Right lobe of liver (tissue), 6 donors: ENCODE measurements around the gene ASB7. TPM values are rescaled to one million over a fixed set of nuclear protein-coding genes. Genes with fewer than 3 reads are reported as not detected.

Experiments
- ATAC-seq, 4 donors: fragments of 200-7000 bp; cut with Tn5 transposase; one replicate each; pipeline ENCODE4 v1.9.1; 2020; ENCODE audit warnings: mild to moderate bottlenecking in 4 of 4, moderate library complexity in 4 of 4
- DNase-seq, 3 donors: peaks; one replicate each; pipeline ENCODE4 v3.0.0-alpha.2; 2020
- H3K27ac ChIP-seq, 3 donors: fragments of 200-600 bp; one replicate each; pipeline ENCODE4 v1.8.0; 2022
- H3K27me3 ChIP-seq, 2 donors: fragments of 200-600 bp; one replicate each; pipeline ENCODE4 v1.8.0; 2022
- H3K36me3 ChIP-seq, 4 donors: fragments of 200-600 bp; sonication (generic) in 1 of 4; one replicate each; pipeline versions ENCODE4 v1.5.1 to v1.8.0; 2017 to 2022; ENCODE audit warnings: control low read depth in 1 of 4
- H3K4me1 ChIP-seq, 4 donors: fragments of 200-600 bp; sonication (generic) in 1 of 4; one replicate each; pipeline versions ENCODE4 v1.5.1 to v1.8.0; 2017 to 2022; ENCODE audit warnings: control low read depth in 1 of 4
- H3K4me3 ChIP-seq, 3 donors: fragments of 200-600 bp; one replicate each; pipeline ENCODE4 v1.8.0; 2022
- H3K9me3 ChIP-seq, 4 donors: fragments of 200-600 bp; sonication (generic) in 1 of 4; one replicate each; pipeline versions ENCODE4 v1.5.1 to v1.8.0; 2017 to 2022; ENCODE audit warnings: control low read depth in 1 of 4
- POLR2A ChIP-seq: fragments of 450-650 bp; IDR thresholded peaks from one replicate; pipeline ENCODE4 v1.6.1; 2017; ENCODE audit warnings: antibody characterized with exemption, mild to moderate bottlenecking
- WGBS: methylation state at CpG from one replicate; pipeline ENCODE4 v1.1.6; 2018; ENCODE audit warnings: low coverage, low lambda C conversion rate; ENCODE audit not compliant: insufficient coverage; ENCODE audit errors: missing lambda C conversion rate; 5-methylcytosine and 5-hydroxymethylcytosine counted together
- intact Hi-C, 2 donors: fragments of 100-400 bp; cut with DNase I; formaldehyde crosslinking; loops; one replicate each; pipeline versions ENCODE4 v1.11.2 to v1.14.1; 2022
- total RNA-seq, 6 experiments: library from RNA; depleted of rRNA in 2 of 6; stranded (reverse); fragments of >200 nt in 2 of 6; fragmentation: NEBNext Ultra II Directional in 3 of 6; extraction: Animal tissue kit (Norgen Biotek cat#: 25700) in 3 of 6; gene quantifications; one replicate each; pipeline versions ENCODE4 v1.1.0 to v1.2.4, GENCODE V29; 2016 to 2023
- TF ChIP-seq, protein P1 (sequence below), 4 donors: fragments of 200-600 bp in 3 of 4; fragments of 450-650 bp in 1 of 4; IDR thresholded peaks; one replicate each; pipeline versions ENCODE4 v1.5.1 to v1.8.0; 2016 to 2022; ENCODE audit warnings: antibody characterized with exemption in 4 of 4, mild to moderate bottlenecking in 2 of 4
- donor health status: DM: no; HTN: yes; CAD: no.
- donor health status: DM: no; HTN: no; CAD: no.
- donor health status: DM: no; HTN: no; CAD: no.
- donor health status: DM: no; HTN: yes; CAD: no.
- donor health status: DM: no; HTN: yes; CAD: no.

Gene ASB7
- total RNA-seq, 6 experiments from 2014 or later: 5.4 to 7.9 (median 7.2) TPM

DNA sequence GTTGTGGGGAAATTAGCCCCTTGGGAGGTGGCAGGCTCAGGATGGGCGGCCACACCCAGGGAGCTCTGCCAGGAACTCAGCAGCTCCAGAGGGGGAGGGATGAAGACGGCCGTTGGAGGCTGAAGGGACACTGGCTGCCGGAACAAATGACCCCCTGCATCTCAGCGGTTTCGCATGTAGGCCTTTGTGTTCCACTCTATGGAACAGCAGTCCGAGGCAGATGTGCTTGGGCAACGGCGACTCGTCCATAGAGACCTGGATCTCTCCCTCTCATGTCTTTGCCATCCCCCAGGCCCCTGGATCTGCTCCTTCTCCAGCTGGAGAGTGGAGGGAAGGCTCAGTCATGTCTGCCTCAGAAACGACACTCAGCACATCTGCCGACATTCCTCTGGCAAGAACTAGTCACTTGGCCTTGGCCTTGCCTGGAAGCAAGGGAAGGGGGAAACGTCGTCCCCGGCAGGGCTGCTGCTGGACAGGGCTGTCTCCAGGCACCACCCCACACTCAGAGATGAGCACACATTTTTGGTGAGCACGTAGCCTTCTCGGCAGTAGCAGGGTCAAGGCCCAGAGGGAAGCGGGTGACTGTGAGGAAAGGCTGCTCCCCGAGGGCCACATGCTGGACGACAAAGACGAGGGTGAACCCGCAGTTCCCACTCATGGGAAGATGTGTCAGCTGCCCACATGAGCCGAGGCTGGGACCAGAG, 83.8 kb downstream of the ASB7 start:
- Histone ChIP-seq H3K4me3 (no peak overlapping the region), H3K4me1 (no peaks in the 10 kb centered on the region), H3K36me3 (no peaks in the 10 kb centered on the region), H3K27me3 (peaks cover 0 to 5% of the 10 kb centered on the region in 2 donors), H3K9me3 (no peaks in the 10 kb centered on the region), H3K27ac (peak overlapping the region in 1 of 3 donors; percentile 28)
- no peak for TF ChIP-seq POLR2A
- TF ChIP-seq, protein P1, sequence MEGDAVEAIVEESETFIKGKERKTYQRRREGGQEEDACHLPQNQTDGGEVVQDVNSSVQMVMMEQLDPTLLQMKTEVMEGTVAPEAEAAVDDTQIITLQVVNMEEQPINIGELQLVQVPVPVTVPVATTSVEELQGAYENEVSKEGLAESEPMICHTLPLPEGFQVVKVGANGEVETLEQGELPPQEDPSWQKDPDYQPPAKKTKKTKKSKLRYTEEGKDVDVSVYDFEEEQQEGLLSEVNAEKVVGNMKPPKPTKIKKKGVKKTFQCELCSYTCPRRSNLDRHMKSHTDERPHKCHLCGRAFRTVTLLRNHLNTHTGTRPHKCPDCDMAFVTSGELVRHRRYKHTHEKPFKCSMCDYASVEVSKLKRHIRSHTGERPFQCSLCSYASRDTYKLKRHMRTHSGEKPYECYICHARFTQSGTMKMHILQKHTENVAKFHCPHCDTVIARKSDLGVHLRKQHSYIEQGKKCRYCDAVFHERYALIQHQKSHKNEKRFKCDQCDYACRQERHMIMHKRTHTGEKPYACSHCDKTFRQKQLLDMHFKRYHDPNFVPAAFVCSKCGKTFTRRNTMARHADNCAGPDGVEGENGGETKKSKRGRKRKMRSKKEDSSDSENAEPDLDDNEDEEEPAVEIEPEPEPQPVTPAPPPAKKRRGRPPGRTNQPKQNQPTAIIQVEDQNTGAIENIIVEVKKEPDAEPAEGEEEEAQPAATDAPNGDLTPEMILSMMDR (IDR thresholded peaks at IDR 0.05): no peak
- DNase-seq: no peak
- WGBS: 65% methylated on average over 8 of the region's 23 CpGs
- intact Hi-C loops: no loop called here
- peak in 2 of 4 donors; percentile 28 to 53 for ATAC-seq

DNA sequence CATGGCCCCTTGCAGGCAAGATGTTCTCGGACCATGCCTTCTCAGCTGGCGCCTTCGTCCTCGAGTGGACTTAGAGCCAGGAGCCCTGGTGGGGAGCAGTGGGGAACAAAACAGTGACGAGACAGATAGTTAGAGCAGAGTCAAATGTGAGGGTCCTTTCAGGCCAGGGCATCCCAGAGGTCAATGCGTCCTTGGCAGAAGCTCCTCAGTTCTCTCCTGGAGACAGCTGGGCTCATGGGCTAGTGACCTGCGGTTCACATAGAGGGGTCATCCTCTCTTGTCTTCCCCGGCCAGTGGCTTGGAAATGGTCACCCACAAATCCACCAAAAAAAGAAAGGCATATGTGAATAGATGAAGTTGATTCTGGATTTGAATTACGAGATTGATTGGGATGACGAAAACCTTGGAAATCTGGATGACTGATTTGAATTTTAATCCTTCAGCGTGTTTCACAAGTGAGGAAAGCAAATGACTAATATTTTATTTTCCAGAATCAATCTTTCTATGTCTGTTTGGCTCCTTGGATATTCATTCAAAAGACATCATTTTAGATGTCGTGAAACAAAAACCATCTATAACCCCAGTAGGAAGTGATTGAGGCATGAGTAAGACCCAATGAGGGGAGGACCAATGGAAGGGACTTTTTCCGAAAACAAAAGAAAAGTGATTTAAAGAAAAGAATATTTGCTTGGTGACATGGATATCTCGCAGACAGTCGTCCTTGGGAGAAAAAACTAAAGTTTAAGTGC, 84.5 kb downstream of the ASB7 start:
- ATAC-seq (no peak), DNase-seq (no peak)
- Histone ChIP-seq H3K9me3 (no peaks in the 10 kb centered on the region), H3K4me3 (no peak overlapping the region), H3K27me3 (peaks cover 0 to 5% of the 10 kb centered on the region in 2 donors), H3K27ac (peak overlapping the region in 1 of 3 donors; percentile 28), H3K4me1 (no peaks in the 10 kb centered on the region), H3K36me3 (no peaks in the 10 kb centered on the region)
- no peak for TF ChIP-seq POLR2A
- TF ChIP-seq, protein P1 (IDR thresholded peaks at IDR 0.05): no peak
- intact Hi-C loops: no loop called here
- WGBS: 61% methylated on average over 11 of the region's 15 CpGs

DNA sequence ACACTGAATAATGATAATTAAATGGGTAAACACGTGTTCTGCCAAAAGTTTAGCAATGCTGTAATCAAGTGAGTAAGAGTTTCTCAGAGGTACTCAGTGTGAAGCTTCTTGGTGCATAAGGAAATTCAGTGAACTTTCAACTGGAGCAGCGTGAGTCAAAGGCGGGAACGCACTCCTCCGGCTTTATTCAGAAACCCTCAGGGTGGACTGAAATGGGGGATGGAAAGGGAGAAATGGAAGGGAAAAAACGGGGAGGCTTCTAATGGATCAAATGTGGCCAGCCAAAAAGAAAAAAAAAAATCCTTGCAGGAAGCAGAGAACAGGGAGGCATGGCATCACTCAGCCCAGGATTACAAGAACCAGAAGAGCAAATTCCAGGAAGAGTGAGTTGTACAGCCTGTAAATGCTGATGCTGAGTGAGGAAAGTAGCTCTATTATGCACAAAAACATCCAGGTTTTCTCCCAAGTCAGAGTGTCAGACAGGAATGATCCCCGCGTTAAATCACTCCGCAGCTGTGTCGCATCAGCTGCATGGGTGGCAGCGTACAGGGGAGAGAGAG, 85.3 kb downstream of the ASB7 start:
- no peak overlapping the region for H3K27ac ChIP-seq
- intact Hi-C loops: no loop called here
- H3K4me1 ChIP-seq: no peaks in the 10 kb centered on the region
- ATAC-seq (no peak), DNase-seq (no peak)
- no peak overlapping the region for H3K4me3 ChIP-seq
- 48% methylated on average over 10 of the region's 11 CpGs for WGBS
- H3K36me3 ChIP-seq: no peaks in the 10 kb centered on the region
- peaks cover 0 to 5% of the 10 kb centered on the region in 2 donors for H3K27me3 ChIP-seq
- TF ChIP-seq POLR2A: no peak
- TF ChIP-seq, protein P1 (IDR thresholded peaks at IDR 0.05): no peak
- no peaks in the 10 kb centered on the region for H3K9me3 ChIP-seq

DNA sequence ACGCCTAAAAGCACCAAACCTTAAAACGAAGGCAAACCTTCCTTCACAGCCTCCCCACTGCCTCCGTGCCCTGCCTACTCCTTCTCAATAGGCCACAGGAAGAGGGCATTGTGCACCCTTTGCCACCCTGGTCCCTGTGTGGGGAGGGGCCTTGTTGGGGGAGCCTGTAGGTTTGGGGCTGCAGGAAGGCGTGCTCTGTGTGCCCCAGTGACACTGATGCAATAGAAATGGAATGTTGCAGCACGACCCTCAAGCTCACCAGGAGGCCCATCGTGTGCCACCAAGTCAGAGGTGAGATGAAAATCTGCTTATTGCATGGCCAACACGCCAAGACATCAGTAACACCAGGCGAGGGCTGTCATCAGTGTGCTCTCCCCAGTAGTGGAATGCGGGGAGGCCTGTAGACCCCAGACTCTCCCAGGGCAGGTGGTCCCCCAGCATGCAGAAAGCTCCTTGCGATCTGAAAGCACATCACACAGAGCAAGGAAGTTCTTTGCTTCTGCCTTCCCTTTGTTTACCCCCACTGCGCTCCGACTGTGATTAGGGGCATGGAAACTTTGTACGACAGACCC, 86.2 kb downstream of the ASB7 start:
- intact Hi-C loops: no loop called here
- no peaks in the 10 kb centered on the region for H3K4me1 ChIP-seq
- H3K27me3 ChIP-seq: peaks cover 0 to 5% of the 10 kb centered on the region in 2 donors
- no peaks in the 10 kb centered on the region for H3K36me3 ChIP-seq
- ATAC-seq: no peak
- 57% methylated on average over 7 of the region's 13 CpGs for WGBS
- DNase-seq: no peak
- TF ChIP-seq, protein P1 (IDR thresholded peaks at IDR 0.05): no peak
- TF ChIP-seq POLR2A: no peak
- no peak overlapping the region for H3K4me3 ChIP-seq
- no peak overlapping the region for H3K27ac ChIP-seq
- H3K9me3 ChIP-seq: no peaks in the 10 kb centered on the region
